Sigmoid colon (tissue), 4 donors: Measurements from ENCODE around the gene KIAA1614.

Experiments
- CTCF ChIP-seq, 4 experiments: fragments of 450-650 bp in 3 of 4; fragments of 200-600 bp in 1 of 4; IDR thresholded peaks; one replicate each; pipeline ENCODE4 v1.5.1; 2016 to 2019; ENCODE audit warnings: antibody characterized with exemption in 4 of 4, mild to moderate bottlenecking in 3 of 4, moderate library complexity in 2 of 4
- EP300 ChIP-seq, 4 donors: sonication (generic); formaldehyde crosslinking; IDR thresholded peaks; one replicate each; pipeline ENCODE4 v1.6.1; 2017; ENCODE audit warnings: antibody characterized with exemption in 4 of 4
- POLR2A ChIP-seq, 2 donors: fragments of 450-650 bp; IDR thresholded peaks; one replicate each; pipeline ENCODE4 v1.6.1; 2016; ENCODE audit warnings: antibody characterized with exemption in 2 of 2, mild to moderate bottlenecking in 2 of 2, moderate library complexity in 2 of 2
- POLR2AphosphoS5 ChIP-seq, 4 donors: sonication (generic); formaldehyde crosslinking; IDR thresholded peaks; one replicate each; pipeline ENCODE4 v1.6.1; 2017; ENCODE audit warnings: antibody characterized with exemption in 4 of 4

- no peak for TF ChIP-seq CTCF (IDR thresholded peaks at IDR 0.05)
- no peak for TF ChIP-seq POLR2A (IDR thresholded peaks at IDR 0.05)
- TF ChIP-seq EP300 (IDR thresholded peaks at IDR 0.05): no peak
- no peak for TF ChIP-seq POLR2AphosphoS5 (IDR thresholded peaks at IDR 0.05)
Observed at GRCh38 chr1:180939073-180939710, 26.5 kb downstream of the KIAA1614 start.
